HG02870 (cell line): ENCODE results near the gene HOXC4.
"Not testable (repeated sequence)": the region's sequence is repeated elsewhere in the genome, so short reads cannot be mapped to it uniquely, and the experiment has no call there.

Source experiments
- ATAC-seq: cut with Tn5 transposase; IDR thresholded peaks from one replicate; pipeline ENCODE4 v1.9.1; 2021; ENCODE audit warnings: mild to moderate bottlenecking, moderate library complexity; ENCODE audit not compliant: unreplicated experiment

The HOXC4 gene

GRCh38 chr12:54081581-54082396 lies 28.2 kb downstream of the HOXC4 start:
- ATAC-seq, result not testable (repeated sequence)

- no peak for ATAC-seq
Measured at GRCh38 chr12:54082397-54082892, 28.8 kb downstream of the HOXC4 start.

GRCh38 chr12:54088011-54088410 lies 34.4 kb downstream of the HOXC4 start:
- ATAC-seq, result not testable (repeated sequence)

GRCh38 chr12:54089465-54089864 lies 35.8 kb downstream of the HOXC4 start:
- not testable (repeated sequence) for ATAC-seq

- not testable (repeated sequence) for ATAC-seq
Measured at GRCh38 chr12:54090312-54090711, 36.7 kb downstream of the HOXC4 start.

- ATAC-seq, result not testable (repeated sequence)
Measured at GRCh38 chr12:54092943-54093342, 39.3 kb downstream of the HOXC4 start.

- ATAC-seq, result not testable (repeated sequence)
Measured at GRCh38 chr12:54095928-54096327, 42.3 kb downstream of the HOXC4 start.

GRCh38 chr12:54098644-54099043 lies 45.0 kb downstream of the HOXC4 start:
- not testable (repeated sequence) for ATAC-seq

DNA sequence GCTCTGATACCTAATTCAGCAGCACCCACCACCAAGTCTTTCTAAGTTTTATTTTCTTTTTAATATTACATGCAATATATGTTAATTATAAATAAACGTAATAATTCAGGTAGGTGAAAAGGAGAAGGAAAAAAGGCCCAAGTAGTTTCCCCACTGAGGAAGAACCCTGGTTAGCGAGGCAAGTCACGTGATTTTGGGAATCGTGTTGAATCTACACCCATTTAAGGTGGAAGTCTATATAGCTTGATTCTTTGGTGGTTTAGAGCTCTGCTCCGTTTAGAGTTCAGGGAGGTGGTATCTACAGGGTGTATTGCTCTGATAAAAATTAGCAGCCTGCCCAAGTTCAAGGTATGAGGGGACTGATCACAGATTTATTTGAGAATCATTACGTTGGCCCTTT lies 47.0 kb downstream of the HOXC4 start:
- not testable (repeated sequence) for ATAC-seq

GRCh38 chr12:54102223-54102622 lies 48.6 kb downstream of the HOXC4 start:
- not testable (repeated sequence) for ATAC-seq

DNA sequence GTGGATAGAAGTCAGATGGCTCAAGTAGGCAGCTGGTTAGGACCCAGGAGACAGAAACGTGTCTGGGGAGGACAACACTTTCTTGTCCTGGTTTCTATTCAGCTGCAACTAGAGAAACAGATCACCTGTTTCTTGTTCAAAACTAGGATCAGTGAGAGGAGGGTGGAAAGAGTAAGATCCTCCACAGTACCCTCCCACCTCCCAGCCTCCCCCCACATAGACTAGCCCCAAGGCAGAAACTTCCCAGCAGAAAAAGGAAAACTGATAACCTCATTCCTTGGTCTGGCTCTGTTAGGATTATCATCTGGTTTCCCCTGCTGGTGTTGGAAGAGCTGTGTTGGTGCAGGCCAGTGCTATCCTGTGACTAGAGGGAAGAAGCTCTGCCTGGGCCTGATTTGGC lies 50.2 kb downstream of the HOXC4 start:
- ATAC-seq, result not testable (repeated sequence)
